GM08714 (cell line): ENCODE measurements around the gene METTL24.

Experiments
- H3K4me3 ChIP-seq: fragments of 200-500 bp; sonication (Bioruptor generic); 2 replicates; pipeline ENCODE4 v1.5.1; 2014; ENCODE audit warnings: mild to moderate bottlenecking, low read length, inconsistent platforms
- ZNF274 ChIP-seq: IDR thresholded peaks from 2 replicates; pipeline ENCODE4 v1.6.1; 2012; ENCODE audit warnings: mild to moderate bottlenecking, low read depth, low read length

METTL24 gene

DNA sequence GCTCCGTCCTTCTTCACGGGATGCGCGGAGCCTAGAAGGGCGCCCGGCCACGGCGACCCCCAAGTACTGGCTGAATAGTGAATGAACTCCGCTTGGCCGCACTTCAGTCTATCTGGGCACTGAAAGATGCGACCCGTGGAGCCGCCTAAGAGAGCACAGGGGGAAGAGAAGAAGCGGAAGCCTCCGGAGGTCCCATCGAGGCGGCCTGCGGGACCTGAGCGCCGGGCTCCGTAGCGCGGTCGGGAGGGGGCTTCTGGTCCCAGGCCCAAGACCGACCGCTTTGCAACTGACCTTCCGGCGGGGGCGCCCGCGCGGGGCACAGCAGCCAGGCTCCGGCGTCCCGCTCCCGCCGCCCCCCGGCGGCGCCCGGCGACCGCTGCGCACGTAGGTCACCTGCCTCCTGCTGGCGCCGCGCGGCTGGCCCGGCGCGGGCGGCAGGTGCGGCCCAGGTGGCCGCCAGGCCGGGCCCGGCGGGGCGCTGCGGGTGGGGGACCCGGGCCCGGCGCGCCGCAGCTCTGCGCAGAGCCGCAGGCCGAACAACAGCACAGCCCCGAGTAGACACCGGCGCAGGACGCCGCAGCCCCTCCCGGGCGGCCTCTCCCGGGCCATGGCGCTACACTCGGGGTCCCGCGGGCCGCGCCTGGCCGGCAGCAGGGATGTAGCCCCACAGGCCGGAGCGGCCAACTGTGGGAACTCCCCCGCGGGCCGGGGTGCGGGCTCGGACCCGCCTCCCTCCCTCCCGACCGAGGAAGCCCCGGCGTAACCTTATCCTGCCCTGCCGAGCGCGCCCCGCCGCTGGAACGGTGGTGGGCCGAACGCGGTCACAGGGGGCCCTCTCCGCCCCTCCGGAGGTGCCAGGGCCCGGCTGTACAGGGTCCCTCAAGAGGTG is at the start of gene METTL24:
METTL24 (minus strand) TSS at position 686 of the 889 bp plus-strand sequence; CDS start at position 609, 77 bp downstream.
- H3K4me3 ChIP-seq, result peak within 1 kb of the TSS; percentile 22; the same call in 1 of the 2 replicates

GRCh38 chr6:110404607-110405006 is 46.5 kb upstream of the METTL24 start:
- no peak overlapping the region for H3K4me3 ChIP-seq
- TF ChIP-seq ZNF274, result no peak

More for the DNA sequence above, at the start of gene METTL24:
- no peak for TF ChIP-seq ZNF274

GRCh38 chr6:110401585-110402176 is 43.5 kb upstream of the METTL24 start:
- TF ChIP-seq ZNF274, result no peak
- H3K4me3 ChIP-seq, result no peak overlapping the region

- no peak for TF ChIP-seq ZNF274
Measured at GRCh38 chr6:110400208-110400607, 42.1 kb upstream of the METTL24 start.

DNA sequence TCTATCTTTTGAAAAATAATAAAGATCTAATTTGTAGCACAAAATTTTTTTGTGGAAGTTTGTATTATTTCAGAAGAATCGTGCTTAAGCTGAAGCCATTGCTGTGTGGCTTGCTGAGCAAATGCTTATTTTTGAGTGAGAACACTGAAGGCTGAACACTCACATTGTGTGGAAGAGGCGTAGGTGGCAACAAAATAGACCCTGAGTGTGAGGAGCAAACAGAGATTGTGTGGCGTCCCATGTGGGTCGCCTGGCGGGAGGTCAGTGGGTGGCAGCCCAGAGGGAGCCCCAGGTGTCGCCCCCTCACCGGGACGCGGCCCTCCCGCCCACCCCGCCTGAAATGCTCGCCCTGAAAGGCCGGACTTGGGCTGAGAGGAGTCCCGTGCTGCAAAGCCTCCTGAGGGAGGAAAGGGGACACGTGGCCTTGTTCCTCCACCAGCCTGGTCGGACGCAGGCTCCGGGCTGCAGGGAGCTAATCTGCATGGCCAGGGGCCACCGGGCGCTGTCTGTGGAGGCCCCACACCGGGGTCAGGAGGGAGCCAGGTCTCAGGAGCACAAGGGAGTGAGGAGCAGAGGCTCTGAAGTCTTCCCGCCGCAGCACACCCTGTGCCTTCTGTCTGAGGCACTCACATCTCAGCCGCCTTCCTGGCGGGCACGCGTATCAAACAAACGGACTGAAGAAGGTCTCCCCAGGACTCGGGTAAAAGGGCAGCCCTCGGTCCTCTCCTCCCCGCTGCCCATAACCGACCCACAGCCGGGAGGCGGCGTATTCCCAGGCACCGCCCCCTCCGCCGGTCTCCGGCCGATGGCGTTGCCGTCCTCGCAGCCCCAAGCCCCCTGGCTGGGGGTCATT is 41.3 kb upstream of the METTL24 start:
- no peak for TF ChIP-seq ZNF274
- no peak overlapping the region for H3K4me3 ChIP-seq

More at GRCh38 chr6:110400208-110400607, 42.1 kb upstream of the METTL24 start:
- H3K4me3 ChIP-seq, result no peak overlapping the region

DNA sequence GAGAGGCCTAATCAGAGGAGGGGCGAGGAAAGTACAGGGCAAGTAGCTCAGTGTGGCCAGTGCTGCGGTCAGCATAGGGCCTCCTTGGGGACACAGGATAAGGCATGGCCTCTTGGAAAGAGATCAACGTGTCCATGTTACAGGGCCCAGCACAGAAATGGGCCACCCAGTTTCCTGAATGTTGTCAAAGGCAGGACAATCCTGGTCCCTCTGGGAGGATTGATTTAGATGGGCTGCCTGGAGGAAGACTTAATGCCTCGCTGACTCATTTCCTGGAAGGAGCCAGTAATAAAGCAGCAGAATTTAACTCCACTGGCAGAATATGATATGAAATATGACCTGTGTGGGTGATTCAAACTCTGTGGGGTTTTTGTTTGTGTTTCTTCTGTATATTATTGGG is 40.6 kb upstream of the METTL24 start:
- no peak overlapping the region for H3K4me3 ChIP-seq
- TF ChIP-seq ZNF274, result no peak

DNA sequence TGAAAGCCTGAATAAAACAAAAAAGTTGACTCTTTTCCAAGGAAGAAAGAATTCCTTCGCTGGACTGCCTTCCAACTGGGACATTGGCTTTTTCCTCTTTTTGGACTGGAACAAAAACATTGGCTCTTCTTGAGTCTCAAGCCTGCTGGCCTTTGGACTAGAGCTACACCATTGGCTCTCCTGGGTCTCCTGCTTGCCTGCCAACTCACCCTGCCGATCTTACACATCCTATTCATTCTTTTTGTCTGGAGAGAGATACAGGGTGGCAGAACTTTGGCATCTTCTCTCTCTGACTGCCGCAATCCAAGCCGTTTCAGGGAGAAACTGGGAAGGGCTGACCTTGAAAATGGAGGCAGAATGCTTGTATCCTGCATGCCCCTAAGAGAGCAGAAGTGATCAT is 37.1 kb upstream of the METTL24 start:
- H3K4me3 ChIP-seq, result no peak overlapping the region
- no peak for TF ChIP-seq ZNF274

- no peak for TF ChIP-seq ZNF274
Measured at GRCh38 chr6:110394409-110394808, 36.3 kb upstream of the METTL24 start.

GRCh38 chr6:110392727-110393126 is 34.6 kb upstream of the METTL24 start:
- H3K4me3 ChIP-seq, result no peak overlapping the region
- TF ChIP-seq ZNF274, result no peak

More at GRCh38 chr6:110394409-110394808, 36.3 kb upstream of the METTL24 start:
- H3K4me3 ChIP-seq, result no peak overlapping the region

- no peak for TF ChIP-seq ZNF274
- no peak overlapping the region for H3K4me3 ChIP-seq
Measured at GRCh38 chr6:110390404-110390803, 32.3 kb upstream of the METTL24 start.

DNA sequence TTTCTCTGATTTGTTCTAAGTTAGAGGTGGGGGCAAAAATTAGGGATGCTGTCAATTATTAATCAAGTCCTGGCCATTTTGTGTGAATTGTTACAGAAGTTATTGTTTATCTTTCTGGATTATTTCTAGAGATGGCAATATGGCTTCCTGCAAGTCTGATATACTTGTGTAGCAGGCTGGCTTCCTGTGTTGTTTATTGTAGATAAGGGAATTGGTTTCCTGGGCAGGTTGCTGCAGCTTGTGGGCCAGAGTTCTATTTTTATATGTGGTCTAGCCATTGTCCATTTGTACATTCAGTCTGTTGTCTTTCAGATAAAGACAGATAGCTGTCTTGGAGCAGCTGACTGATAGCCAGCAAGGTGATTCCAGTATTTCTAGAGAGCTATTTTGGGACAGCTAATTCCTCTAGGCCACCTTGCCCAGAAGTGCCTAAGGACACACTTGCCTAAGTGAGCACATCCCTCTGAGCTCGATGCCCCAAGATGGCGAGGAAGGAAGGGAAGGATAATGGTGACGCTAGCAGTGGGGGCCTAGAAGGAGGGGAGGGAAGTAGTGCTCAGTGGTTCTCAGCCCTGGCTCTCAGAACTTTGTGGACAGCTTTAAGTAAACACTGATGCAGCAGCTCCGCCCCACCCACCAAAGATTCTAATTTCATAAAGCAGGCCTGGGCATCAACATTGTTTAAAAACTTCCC is 31.7 kb upstream of the METTL24 start:
- no peak overlapping the region for H3K4me3 ChIP-seq
- no peak for TF ChIP-seq ZNF274

GRCh38 chr6:110387986-110388385 is 29.8 kb upstream of the METTL24 start:
- no peak for TF ChIP-seq ZNF274

GRCh38 chr6:110385458-110385863 is 27.3 kb upstream of the METTL24 start:
- TF ChIP-seq ZNF274, result no peak
- no peak overlapping the region for H3K4me3 ChIP-seq

More at GRCh38 chr6:110387986-110388385, 29.8 kb upstream of the METTL24 start:
- H3K4me3 ChIP-seq, result no peak overlapping the region

DNA sequence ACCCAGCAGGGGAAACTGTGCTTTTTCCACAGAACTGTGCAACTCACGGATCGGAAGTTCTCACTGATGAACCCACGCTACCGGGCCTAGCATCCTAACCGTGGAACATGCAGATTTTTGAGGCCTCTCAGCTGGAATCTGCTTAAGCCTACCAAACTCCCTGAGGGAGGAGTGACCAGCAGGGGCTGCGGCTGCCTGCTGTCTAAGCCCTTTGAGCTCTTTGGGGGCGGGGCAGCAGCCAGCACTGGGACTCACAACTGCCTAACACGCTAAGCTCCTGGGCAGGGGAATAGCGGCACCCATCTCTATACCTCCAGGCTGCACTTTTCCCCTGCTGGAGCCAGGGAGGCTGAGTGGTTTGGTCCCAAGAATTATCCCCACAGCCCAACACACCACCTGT is 20.4 kb upstream of the METTL24 start:
- no peak for TF ChIP-seq ZNF274
- H3K4me3 ChIP-seq, result no peak overlapping the region

DNA sequence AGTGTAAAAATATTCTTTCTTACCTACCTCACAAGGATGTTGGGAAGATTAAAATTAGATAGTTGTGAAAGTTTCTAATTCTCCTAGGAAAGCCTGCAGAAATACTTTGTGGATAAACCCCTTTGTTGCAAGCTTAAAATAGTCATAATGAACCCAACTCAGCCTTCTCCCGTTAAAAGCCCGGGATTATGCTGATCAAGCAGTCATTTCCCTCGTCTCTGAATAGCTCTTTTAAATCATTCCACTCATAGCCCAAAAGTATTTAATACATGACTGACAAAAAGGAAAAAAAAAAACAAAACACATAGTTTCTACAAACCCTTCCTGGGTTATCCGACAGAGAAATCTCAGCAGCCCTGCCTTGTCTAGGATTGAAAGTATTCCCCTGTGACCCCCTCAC is 10.9 kb upstream of the METTL24 start:
- no peak for TF ChIP-seq ZNF274

More for the DNA sequence above, 10.9 kb upstream of the METTL24 start:
- H3K4me3 ChIP-seq, result no peak overlapping the region
